ENCODE results near the gene NOTCH2.

The NOTCH2 gene

GRCh38 chr1:119870917-119871596 is 198.4 kb downstream of the NOTCH2 start:
- peaks cover 61% of the 10 kb centered on the region for H3K27me3 ChIP-seq (ENCODE audit: low read depth, low read length)
- TF ChIP-seq EZH2phosphoT487 (IDR thresholded peaks at IDR 0.05; ENCODE audit: low read depth): no peak
- peak; percentile 98 for TF ChIP-seq CTCF (IDR thresholded peaks at IDR 0.05; ENCODE audit: low read depth, low read length)
- no peak overlapping the region for H3K27ac ChIP-seq (ENCODE audit: low read length)
- H3K4me1 ChIP-seq (ENCODE audit: low read length): peaks cover 4% of the 10 kb centered on the region; the same call in 1 of the 2 replicates
- H3K36me3 ChIP-seq (replicated peaks; ENCODE audit: low read depth, low read length): no peaks in the 10 kb centered on the region
- H3K9ac ChIP-seq (ENCODE audit: low read length): peak overlapping the region; percentile 17; the same call in 1 of the 2 replicates
- peak overlapping the region; percentile 71 for H3K4me3 ChIP-seq (ENCODE audit: low read length)
- no peaks in the 10 kb centered on the region for H3K79me2 ChIP-seq (ENCODE audit: low read length)
- peak overlapping the region; percentile 45; the same call in 1 of the 2 replicates for H2AFZ ChIP-seq (ENCODE audit: low read depth, low read length)
- H3K4me2 ChIP-seq (ENCODE audit: low read length): peak overlapping the region; percentile 83
- no peaks in the 10 kb centered on the region for H4K20me1 ChIP-seq (ENCODE audit: insufficient read depth, low read length)
- H3K9me3 ChIP-seq (ENCODE audit: insufficient read depth, low read length): no peaks in the 10 kb centered on the region

DNA sequence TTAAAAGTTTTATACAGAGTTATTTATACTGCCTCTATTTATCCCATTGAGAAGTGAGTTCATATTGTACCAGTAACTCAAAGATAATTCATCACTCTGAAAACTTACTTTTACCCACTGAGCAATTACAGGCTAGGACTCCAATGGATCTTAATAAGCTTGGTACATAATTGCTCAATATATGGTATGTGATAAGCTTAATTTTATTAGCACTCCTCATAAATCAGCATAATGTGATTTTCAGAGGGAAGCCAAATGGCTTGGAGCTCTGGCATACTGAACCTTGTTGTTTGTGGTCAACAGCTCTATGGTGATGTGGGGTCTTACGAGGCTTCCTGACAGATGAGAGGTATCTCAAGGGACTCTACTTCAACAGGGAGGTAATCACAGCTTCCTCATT is 199.5 kb downstream of the NOTCH2 start:
- TF ChIP-seq CTCF (IDR thresholded peaks at IDR 0.05; ENCODE audit: low read depth, low read length): no peak
- TF ChIP-seq EZH2phosphoT487 (IDR thresholded peaks at IDR 0.05; ENCODE audit: low read depth): no peak
- no peaks in the 10 kb centered on the region for H3K36me3 ChIP-seq (replicated peaks; ENCODE audit: low read depth, low read length)
- no peak overlapping the region for H3K4me2 ChIP-seq (ENCODE audit: low read length)
- H3K27ac ChIP-seq (ENCODE audit: low read length): no peak overlapping the region
- no peaks in the 10 kb centered on the region for H3K79me2 ChIP-seq (ENCODE audit: low read length)
- no peak overlapping the region for H3K9ac ChIP-seq (ENCODE audit: low read length)
- H3K27me3 ChIP-seq (ENCODE audit: low read depth, low read length): peaks cover 67% of the 10 kb centered on the region
- H3K4me3 ChIP-seq (ENCODE audit: low read length): no peak overlapping the region
- no peak overlapping the region for H2AFZ ChIP-seq (ENCODE audit: low read depth, low read length)
- no peaks in the 10 kb centered on the region for H3K9me3 ChIP-seq (ENCODE audit: insufficient read depth, low read length)
- peaks cover 4% of the 10 kb centered on the region; the same call in 1 of the 2 replicates for H3K4me1 ChIP-seq (ENCODE audit: low read length)
- H4K20me1 ChIP-seq (ENCODE audit: insufficient read depth, low read length): no peaks in the 10 kb centered on the region

GRCh38 chr1:119868176-119868575 is 201.3 kb downstream of the NOTCH2 start:
- peaks cover 4% of the 10 kb centered on the region; the same call in 1 of the 2 replicates for H3K4me1 ChIP-seq (ENCODE audit: low read length)
- H3K9ac ChIP-seq (ENCODE audit: low read length): no peak overlapping the region
- no peaks in the 10 kb centered on the region for H3K9me3 ChIP-seq (ENCODE audit: insufficient read depth, low read length)
- H3K79me2 ChIP-seq (ENCODE audit: low read length): no peaks in the 10 kb centered on the region
- no peak overlapping the region for H2AFZ ChIP-seq (ENCODE audit: low read depth, low read length)
- peaks cover 64% of the 10 kb centered on the region for H3K27me3 ChIP-seq (ENCODE audit: low read depth, low read length)
- no peak overlapping the region for H3K4me2 ChIP-seq (ENCODE audit: low read length)
- TF ChIP-seq EZH2phosphoT487 (IDR thresholded peaks at IDR 0.05; ENCODE audit: low read depth) (no peak), CTCF (IDR thresholded peaks at IDR 0.05; ENCODE audit: low read depth, low read length) (no peak)
- no peak overlapping the region for H3K4me3 ChIP-seq (ENCODE audit: low read length)
- H3K36me3 ChIP-seq (replicated peaks; ENCODE audit: low read depth, low read length): no peaks in the 10 kb centered on the region
- H3K27ac ChIP-seq (ENCODE audit: low read length): no peak overlapping the region
- H4K20me1 ChIP-seq (ENCODE audit: insufficient read depth, low read length): no peaks in the 10 kb centered on the region

GRCh38 chr1:119866451-119866850 is 203.0 kb downstream of the NOTCH2 start:
- Histone ChIP-seq H3K27ac (ENCODE audit: low read length) (no peak overlapping the region), H3K4me3 (ENCODE audit: low read length) (no peak overlapping the region), H2AFZ (ENCODE audit: low read depth, low read length) (no peak overlapping the region), H3K9me3 (ENCODE audit: insufficient read depth, low read length) (no peaks in the 10 kb centered on the region), H3K36me3 (replicated peaks; ENCODE audit: low read depth, low read length) (no peaks in the 10 kb centered on the region), H3K79me2 (ENCODE audit: low read length) (no peaks in the 10 kb centered on the region), H3K4me1 (ENCODE audit: low read length) (peaks cover 4% of the 10 kb centered on the region; the same call in 1 of the 2 replicates), H3K9ac (ENCODE audit: low read length) (no peak overlapping the region), H3K4me2 (ENCODE audit: low read length) (no peak overlapping the region), H3K27me3 (ENCODE audit: low read depth, low read length) (peaks cover 54% of the 10 kb centered on the region), H4K20me1 (ENCODE audit: insufficient read depth, low read length) (no peaks in the 10 kb centered on the region)
- TF ChIP-seq CTCF (IDR thresholded peaks at IDR 0.05; ENCODE audit: low read depth, low read length) (no peak), EZH2phosphoT487 (IDR thresholded peaks at IDR 0.05; ENCODE audit: low read depth) (no peak)
